B cell (primary cell): ENCODE data around the gene P2RY14. TPM values are rescaled to one million over a fixed set of nuclear protein-coding genes. Genes with fewer than 3 reads are reported as not detected.

Source experiments
- ATAC-seq: fragments of 200-7000 bp; cut with Tn5 transposase; one replicate; pipeline ENCODE4 v1.10.0; 2021; ENCODE audit warnings: low read depth, mild to moderate bottlenecking, moderate number of reproducible peaks, moderate library complexity
- CTCF ChIA-PET: fragments of 350-600 bp; sonication (Branson Sonifier 250); formaldehyde crosslinking; loops from one replicate; lab custom pipeline; 2021; ENCODE audit warnings: antibody characterized with exemption, inconsistent platforms; lab: Charles Lee
- POLR2A ChIA-PET: fragments of 350-600 bp; sonication (Branson Sonifier 250); formaldehyde crosslinking; loops from one replicate; lab custom pipeline; 2021; ENCODE audit warnings: antibody characterized with exemption; lab: Charles Lee
- DNase-seq: peaks from one replicate; pipeline ENCODE4 v3.0.0; 2013
- H2AFZ ChIP-seq: 2 replicates; pipeline ENCODE4 v1.6.1; 2012; ENCODE audit warnings: mild to moderate bottlenecking, low read depth, low read length; ENCODE audit not compliant: insufficient read depth, poor library complexity, severe bottlenecking
- H3K27ac ChIP-seq, 2 donors: 1 replicate in 1 of 2; 2 replicates in 1 of 2; pipeline ENCODE4 v1.5.1; 2012 to 2013; ENCODE audit warnings: low read length in 2 of 2, mild to moderate bottlenecking in 2 of 2, moderate library complexity in 1 of 2
- H3K27me3 ChIP-seq, 4 experiments: fragments of 200-600 bp in 1 of 4; sonication (generic) in 1 of 4; replicated peaks in 1 of 4; 1 replicate in 2 of 4; 2 replicates in 2 of 4; pipeline versions ENCODE4 v1.6.1 to v1.7.0; 2013 to 2016; ENCODE audit warnings: low read length in 3 of 4, mild to moderate bottlenecking in 2 of 4, mixed read lengths in 1 of 4, moderate library complexity in 1 of 4; ENCODE audit not compliant: insufficient read depth in 4 of 4, control insufficient read depth in 3 of 4; ENCODE audit errors: control extremely low read depth in 1 of 4
- H3K36me3 ChIP-seq, 2 experiments: replicated peaks in 1 of 2; 1 replicate in 1 of 2; 2 replicates in 1 of 2; pipeline versions ENCODE4 v1.6.1 to v1.7.1; 2013; ENCODE audit warnings: low read length in 1 of 2; ENCODE audit not compliant: insufficient read depth in 2 of 2, control insufficient read depth in 1 of 2; ENCODE audit errors: control extremely low read depth in 1 of 2, extremely low read depth in 1 of 2
- H3K4me1 ChIP-seq, 2 donors: fragments of 200-600 bp in 1 of 2; sonication (generic) in 1 of 2; 1 replicate in 1 of 2; 2 replicates in 1 of 2; pipeline versions ENCODE4 v1.5.1 to v1.6.1; 2013 to 2017; ENCODE audit warnings: low read length in 2 of 2; ENCODE audit not compliant: control insufficient read depth in 2 of 2, insufficient read depth in 2 of 2
- H3K4me2 ChIP-seq: replicated peaks from 2 replicates; pipeline ENCODE3; 2012; ENCODE audit warnings: mild to moderate bottlenecking, low read depth, low read length; ENCODE audit not compliant: poor library complexity, severe bottlenecking
- H3K4me3 ChIP-seq, 5 experiments: fragments of 200-600 bp in 1 of 5; sonication (generic) in 1 of 5; 1 replicate in 3 of 5; 2 replicates in 2 of 5; pipeline versions ENCODE4 v1.5.1 to v1.7.0; 2011 to 2016; ENCODE audit warnings: low read length in 4 of 5, mild to moderate bottlenecking in 4 of 5, low read depth in 2 of 5, control low read depth in 1 of 5, moderate library complexity in 1 of 5; ENCODE audit not compliant: insufficient read depth in 1 of 5; ENCODE audit errors: control extremely low read depth in 1 of 5, extremely low read depth in 1 of 5
- H3K79me2 ChIP-seq: fragments of 200-600 bp; sonication (generic); one replicate; pipeline ENCODE4 v1.6.0; 2016; ENCODE audit warnings: low read length; ENCODE audit not compliant: control insufficient read depth, insufficient read depth
- H3K9ac ChIP-seq: fragments of 200-600 bp; sonication (generic); 2 replicates; pipeline ENCODE4 v1.6.1; 2017; ENCODE audit warnings: mild to moderate bottlenecking, low read length, moderate library complexity
- H3K9me3 ChIP-seq, 3 donors: one replicate each; pipeline versions ENCODE4 v1.6.1 to v1.7.1; 2013; ENCODE audit warnings: low read length in 2 of 3; ENCODE audit not compliant: control insufficient read depth in 2 of 3, insufficient read depth in 1 of 3; ENCODE audit errors: control extremely low read depth in 1 of 3
- H4K20me1 ChIP-seq: 2 replicates; pipeline ENCODE4 v1.6.0; 2012; ENCODE audit warnings: mild to moderate bottlenecking, low read length; ENCODE audit not compliant: insufficient read depth, control insufficient read depth, poor library complexity, severe bottlenecking
- H3K27ac Mint-ChIP-seq: one replicate; pipeline ENCODE4 v1.8.0; 2021; ENCODE audit warnings: mixed read lengths
- H3K27me3 Mint-ChIP-seq: one replicate; pipeline ENCODE4 v1.8.0; 2021; ENCODE audit warnings: mixed read lengths
- H3K4me1 Mint-ChIP-seq: one replicate; pipeline ENCODE4 v1.8.0; 2021; ENCODE audit warnings: mixed read lengths
- H3K4me3 Mint-ChIP-seq: one replicate; pipeline ENCODE4 v1.8.0; 2021; ENCODE audit warnings: mixed read lengths
- H3K9me3 Mint-ChIP-seq: one replicate; pipeline ENCODE4 v1.8.0; 2022; ENCODE audit warnings: mixed read lengths; ENCODE audit not compliant: insufficient read depth
- EZH2 ChIP-seq: IDR thresholded peaks from 2 replicates; pipeline ENCODE4 v1.6.1; 2012; ENCODE audit warnings: borderline replicate concordance, low read depth, mild to moderate bottlenecking, moderate library complexity, low read length; ENCODE audit not compliant: insufficient read depth, poor library complexity, severe bottlenecking
- WGBS: methylation state at CpG from one replicate; pipeline ENCODE4 v1.1.5; 2013; ENCODE audit warnings: missing lambda C conversion rate; ENCODE audit not compliant: insufficient coverage; 5-methylcytosine and 5-hydroxymethylcytosine counted together
- intact Hi-C: fragments of 100-400 bp; cut with micrococcal nuclease; formaldehyde crosslinking; loops from one replicate; pipeline ENCODE4 v1.10.0; 2022
- polyA plus RNA-seq: library from polyadenylated mRNA; depleted of rRNA; stranded (reverse); fragments of >200 nt; gene quantifications from 2 replicates; pipeline ENCODE4 v1.2.3, GENCODE V29; 2012
- total RNA-seq, 2 donors: library from RNA; stranded (reverse); fragments of 120-200 nt in 1 of 2; gene quantifications; 1 replicate in 1 of 2; 2 replicates in 1 of 2; pipeline versions ENCODE4 v1.2.3 to v1.2.4, GENCODE V29; 2013 to 2022
- TF ChIP-seq, protein P1 (sequence below): fragments of 200-600 bp; IDR thresholded peaks from one replicate; pipeline ENCODE4 v1.8.0; 2022; ENCODE audit warnings: antibody characterized with exemption, mild to moderate bottlenecking

Gene P2RY14
- total and polyA plus RNA-seq, 2 donors (not counting 1 experiment from before 2014, with no cell fraction given): 7.0 to 11.3 TPM

GRCh38 chr3:151197228-151197627 lies 81.1 kb downstream of the P2RY14 start:
- DNase-seq (no peak), ATAC-seq (no peak)
- H4K20me1 ChIP-seq: no peaks in the 10 kb centered on the region
- H3K27me3 ChIP-seq: no peaks in the 10 kb centered on the region
- WGBS: 91% methylated on average over 6 of the region's 8 CpGs
- H3K4me3 Mint-ChIP-seq: no peak overlapping the region
- no peaks in the 10 kb centered on the region for H3K4me1 ChIP-seq
- H3K9ac ChIP-seq: no peak overlapping the region
- CTCF ChIA-PET: no interaction called here
- no peaks in the 10 kb centered on the region for H3K9me3 Mint-ChIP-seq
- H3K4me2 ChIP-seq: no peak overlapping the region
- no peak overlapping the region for H3K4me3 ChIP-seq
- no peaks in the 10 kb centered on the region for H3K9me3 ChIP-seq
- POLR2A ChIA-PET: no interaction called here
- no peak overlapping the region for H3K27ac Mint-ChIP-seq
- H3K79me2 ChIP-seq: no peaks in the 10 kb centered on the region
- H3K27me3 Mint-ChIP-seq: no peaks in the 10 kb centered on the region
- H3K36me3 ChIP-seq: no peaks in the 10 kb centered on the region
- no peak overlapping the region for H3K27ac ChIP-seq
- no peak overlapping the region for H2AFZ ChIP-seq
- H3K4me1 Mint-ChIP-seq: no peaks in the 10 kb centered on the region
- TF ChIP-seq EZH2: no peak
- TF ChIP-seq, protein P1, sequence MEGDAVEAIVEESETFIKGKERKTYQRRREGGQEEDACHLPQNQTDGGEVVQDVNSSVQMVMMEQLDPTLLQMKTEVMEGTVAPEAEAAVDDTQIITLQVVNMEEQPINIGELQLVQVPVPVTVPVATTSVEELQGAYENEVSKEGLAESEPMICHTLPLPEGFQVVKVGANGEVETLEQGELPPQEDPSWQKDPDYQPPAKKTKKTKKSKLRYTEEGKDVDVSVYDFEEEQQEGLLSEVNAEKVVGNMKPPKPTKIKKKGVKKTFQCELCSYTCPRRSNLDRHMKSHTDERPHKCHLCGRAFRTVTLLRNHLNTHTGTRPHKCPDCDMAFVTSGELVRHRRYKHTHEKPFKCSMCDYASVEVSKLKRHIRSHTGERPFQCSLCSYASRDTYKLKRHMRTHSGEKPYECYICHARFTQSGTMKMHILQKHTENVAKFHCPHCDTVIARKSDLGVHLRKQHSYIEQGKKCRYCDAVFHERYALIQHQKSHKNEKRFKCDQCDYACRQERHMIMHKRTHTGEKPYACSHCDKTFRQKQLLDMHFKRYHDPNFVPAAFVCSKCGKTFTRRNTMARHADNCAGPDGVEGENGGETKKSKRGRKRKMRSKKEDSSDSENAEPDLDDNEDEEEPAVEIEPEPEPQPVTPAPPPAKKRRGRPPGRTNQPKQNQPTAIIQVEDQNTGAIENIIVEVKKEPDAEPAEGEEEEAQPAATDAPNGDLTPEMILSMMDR: no peak
- intact Hi-C loops: no loop called here

DNA sequence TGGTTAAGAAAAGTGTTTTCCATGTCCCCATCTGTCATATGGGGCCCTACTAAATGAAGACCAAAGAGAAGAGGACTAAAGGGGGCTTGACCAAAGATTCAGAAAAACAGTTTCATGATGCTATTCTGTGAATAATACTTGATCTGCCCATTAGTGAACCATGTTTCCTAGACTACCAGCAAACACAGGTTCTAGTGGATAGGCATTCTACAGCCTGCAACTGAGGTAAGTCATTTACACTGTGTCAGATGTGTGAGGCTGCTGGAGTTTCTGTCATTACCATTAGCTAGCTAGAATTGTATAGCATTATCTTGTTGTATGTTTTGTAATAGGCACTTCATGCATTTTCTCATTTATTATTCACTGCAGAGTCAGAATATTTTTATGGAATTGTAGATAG lies 81.9 kb downstream of the P2RY14 start:
- no peaks in the 10 kb centered on the region for H4K20me1 ChIP-seq
- no peak overlapping the region for H3K4me2 ChIP-seq
- no peaks in the 10 kb centered on the region for H3K27me3 ChIP-seq
- H3K9ac ChIP-seq: no peak overlapping the region
- TF ChIP-seq EZH2: no peak
- TF ChIP-seq, protein P1: no peak
- no peaks in the 10 kb centered on the region for H3K36me3 ChIP-seq
- Mint-ChIP-seq H3K27me3 (no peaks in the 10 kb centered on the region), H3K9me3 (no peaks in the 10 kb centered on the region), H3K4me1 (no peaks in the 10 kb centered on the region), H3K4me3 (no peak overlapping the region), H3K27ac (no peak overlapping the region)
- CTCF ChIA-PET: no interaction called here
- intact Hi-C loops: no loop called here
- no peaks in the 10 kb centered on the region for H3K79me2 ChIP-seq
- ATAC-seq (no peak), DNase-seq (no peak)
- H3K4me3 ChIP-seq: no peak overlapping the region
- no peaks in the 10 kb centered on the region for H3K4me1 ChIP-seq
- H3K27ac ChIP-seq: no peak overlapping the region
- POLR2A ChIA-PET: no interaction called here
- no peaks in the 10 kb centered on the region for H3K9me3 ChIP-seq
- H2AFZ ChIP-seq: no peak overlapping the region
